ENCODE data around the gene ARSK.

GRCh38 chr5:95519681-95520080 lies 35.2 kb upstream of the ARSK start:
- TF ChIP-seq CTCF (IDR thresholded peaks at IDR 0.05), result no peak
- no peak for TF ChIP-seq POLR2A (IDR thresholded peaks at IDR 0.05)
- no peak for TF ChIP-seq POLR2AphosphoS5 (IDR thresholded peaks at IDR 0.05)

All from prostate gland (tissue), 2 donors.